ENCODE results near the gene POMC. TPM values are rescaled to one million over a fixed set of nuclear protein-coding genes. Genes with fewer than 3 reads are reported as not detected.

POMC gene
- total RNA-seq, 1 donor from 2014 or later: 3.9 TPM

- no peak overlapping the region for H3K27ac ChIP-seq
- TF ChIP-seq, protein P1, sequence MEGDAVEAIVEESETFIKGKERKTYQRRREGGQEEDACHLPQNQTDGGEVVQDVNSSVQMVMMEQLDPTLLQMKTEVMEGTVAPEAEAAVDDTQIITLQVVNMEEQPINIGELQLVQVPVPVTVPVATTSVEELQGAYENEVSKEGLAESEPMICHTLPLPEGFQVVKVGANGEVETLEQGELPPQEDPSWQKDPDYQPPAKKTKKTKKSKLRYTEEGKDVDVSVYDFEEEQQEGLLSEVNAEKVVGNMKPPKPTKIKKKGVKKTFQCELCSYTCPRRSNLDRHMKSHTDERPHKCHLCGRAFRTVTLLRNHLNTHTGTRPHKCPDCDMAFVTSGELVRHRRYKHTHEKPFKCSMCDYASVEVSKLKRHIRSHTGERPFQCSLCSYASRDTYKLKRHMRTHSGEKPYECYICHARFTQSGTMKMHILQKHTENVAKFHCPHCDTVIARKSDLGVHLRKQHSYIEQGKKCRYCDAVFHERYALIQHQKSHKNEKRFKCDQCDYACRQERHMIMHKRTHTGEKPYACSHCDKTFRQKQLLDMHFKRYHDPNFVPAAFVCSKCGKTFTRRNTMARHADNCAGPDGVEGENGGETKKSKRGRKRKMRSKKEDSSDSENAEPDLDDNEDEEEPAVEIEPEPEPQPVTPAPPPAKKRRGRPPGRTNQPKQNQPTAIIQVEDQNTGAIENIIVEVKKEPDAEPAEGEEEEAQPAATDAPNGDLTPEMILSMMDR (IDR thresholded peaks at IDR 0.05): no peak
- ATAC-seq (no peak), DNase-seq (no peak)
- H3K4me1 ChIP-seq: no peaks in the 10 kb centered on the region
- no peaks in the 10 kb centered on the region for H3K9me3 ChIP-seq
- H3K36me3 ChIP-seq: no peaks in the 10 kb centered on the region
- no peak overlapping the region for H3K4me3 ChIP-seq
- H3K27me3 ChIP-seq (ENCODE audit: low read depth): no peaks in the 10 kb centered on the region
- intact Hi-C loops (cut with DNase I): no loop called here
These were observed 20.0 kb upstream of the POMC start for GRCh38 chr2:25188405-25188804.

GRCh38 chr2:25187729-25188350 is 19.5 kb upstream of the POMC start:
- DNase-seq (no peak), ATAC-seq (no peak)
- H3K4me3 ChIP-seq: no peak overlapping the region
- H3K27ac ChIP-seq: no peak overlapping the region
- no peaks in the 10 kb centered on the region for H3K27me3 ChIP-seq (ENCODE audit: low read depth)
- no peaks in the 10 kb centered on the region for H3K4me1 ChIP-seq
- H3K36me3 ChIP-seq: no peaks in the 10 kb centered on the region
- intact Hi-C loops (cut with DNase I): no loop called here
- TF ChIP-seq, protein P1 (IDR thresholded peaks at IDR 0.05): no peak
- H3K9me3 ChIP-seq: no peaks in the 10 kb centered on the region

- DNase-seq: no peak
These were observed 15.9 kb upstream of the POMC start for GRCh38 chr2:25184254-25184653.

GRCh38 chr2:25178976-25179375 is 10.6 kb upstream of the POMC start:
- ATAC-seq: no peak

More at GRCh38 chr2:25184254-25184653, 15.9 kb upstream of the POMC start:
- intact Hi-C loops (cut with DNase I): no loop called here
- TF ChIP-seq, protein P1 (IDR thresholded peaks at IDR 0.05): no peak
- no peak for ATAC-seq
- Histone ChIP-seq H3K27me3 (ENCODE audit: low read depth) (no peaks in the 10 kb centered on the region), H3K4me3 (no peak overlapping the region), H3K36me3 (no peaks in the 10 kb centered on the region), H3K9me3 (no peaks in the 10 kb centered on the region), H3K27ac (no peak overlapping the region), H3K4me1 (no peaks in the 10 kb centered on the region)

DNA sequence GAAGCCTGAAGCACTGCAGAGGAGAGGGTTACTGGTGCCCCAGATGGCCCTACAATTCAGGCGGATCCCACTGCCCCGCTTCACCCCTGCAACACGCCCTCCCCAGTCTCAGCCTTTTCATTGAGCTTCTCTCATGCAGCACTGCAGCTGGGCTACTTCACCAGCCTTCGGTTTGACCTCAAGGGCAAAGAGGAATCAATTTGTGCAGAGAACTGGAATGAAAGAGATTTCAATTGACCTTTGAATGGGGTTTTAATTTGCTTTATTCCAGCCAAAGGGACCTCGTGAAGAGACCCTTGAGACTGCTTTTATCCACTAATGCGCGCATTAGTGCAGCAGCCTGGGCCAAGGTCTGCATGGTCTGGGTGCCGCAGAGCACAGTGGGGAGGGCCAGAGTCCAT is 8.8 kb upstream of the POMC start:
- ATAC-seq (no peak), DNase-seq (no peak)
- no peak overlapping the region for H3K4me3 ChIP-seq
- TF ChIP-seq, protein P1 (IDR thresholded peaks at IDR 0.05): no peak
- H3K27me3 ChIP-seq (ENCODE audit: low read depth): peaks cover 33% of the 10 kb centered on the region
- no peak overlapping the region for H3K27ac ChIP-seq
- no peaks in the 10 kb centered on the region for H3K36me3 ChIP-seq
- H3K9me3 ChIP-seq: no peaks in the 10 kb centered on the region
- no peaks in the 10 kb centered on the region for H3K4me1 ChIP-seq
- intact Hi-C loops (cut with DNase I): no loop called here

More at GRCh38 chr2:25178976-25179375, 10.6 kb upstream of the POMC start:
- Histone ChIP-seq H3K27ac (no peak overlapping the region), H3K4me3 (no peak overlapping the region), H3K4me1 (no peaks in the 10 kb centered on the region), H3K9me3 (no peaks in the 10 kb centered on the region), H3K36me3 (no peaks in the 10 kb centered on the region), H3K27me3 (ENCODE audit: low read depth) (peaks cover 25% of the 10 kb centered on the region)
- TF ChIP-seq, protein P1 (IDR thresholded peaks at IDR 0.05): no peak
- intact Hi-C loops (cut with DNase I): no loop called here
- DNase-seq: no peak
